ENCODE results near the gene ANXA6. TPM values are rescaled to one million over a fixed set of nuclear protein-coding genes. Genes with fewer than 3 reads are reported as not detected.

ANXA6 gene
- total RNA-seq (2014; rRNA removed; shearing (Covaris generic)), result 26.1 and 35.6 TPM in 2 replicates
- 52.9 and 74.1 TPM in 2 replicates for total RNA-seq (2022)
- Bru-seq, nascent RNA, result percentile 57 among the genes with signal in this experiment
- percentile 57 among the genes with signal in this experiment for BruChase-seq, experiment 1, labeled RNA remaining after a 6-hour chase
- BruChase-seq, experiment 2, labeled RNA remaining after a 2-hour chase, result percentile 54 among the genes with signal in this experiment
- long read RNA-seq, transcript ANXA6-201 (26 exons, 2,593 nt), result major isoform, 5 of 15 reads
- long read RNA-seq, partial matches to known transcripts, result 6 of 15 reads
- long read RNA-seq, other reads (novel, unspliced or antisense), result 3 of 15 reads

DNA sequence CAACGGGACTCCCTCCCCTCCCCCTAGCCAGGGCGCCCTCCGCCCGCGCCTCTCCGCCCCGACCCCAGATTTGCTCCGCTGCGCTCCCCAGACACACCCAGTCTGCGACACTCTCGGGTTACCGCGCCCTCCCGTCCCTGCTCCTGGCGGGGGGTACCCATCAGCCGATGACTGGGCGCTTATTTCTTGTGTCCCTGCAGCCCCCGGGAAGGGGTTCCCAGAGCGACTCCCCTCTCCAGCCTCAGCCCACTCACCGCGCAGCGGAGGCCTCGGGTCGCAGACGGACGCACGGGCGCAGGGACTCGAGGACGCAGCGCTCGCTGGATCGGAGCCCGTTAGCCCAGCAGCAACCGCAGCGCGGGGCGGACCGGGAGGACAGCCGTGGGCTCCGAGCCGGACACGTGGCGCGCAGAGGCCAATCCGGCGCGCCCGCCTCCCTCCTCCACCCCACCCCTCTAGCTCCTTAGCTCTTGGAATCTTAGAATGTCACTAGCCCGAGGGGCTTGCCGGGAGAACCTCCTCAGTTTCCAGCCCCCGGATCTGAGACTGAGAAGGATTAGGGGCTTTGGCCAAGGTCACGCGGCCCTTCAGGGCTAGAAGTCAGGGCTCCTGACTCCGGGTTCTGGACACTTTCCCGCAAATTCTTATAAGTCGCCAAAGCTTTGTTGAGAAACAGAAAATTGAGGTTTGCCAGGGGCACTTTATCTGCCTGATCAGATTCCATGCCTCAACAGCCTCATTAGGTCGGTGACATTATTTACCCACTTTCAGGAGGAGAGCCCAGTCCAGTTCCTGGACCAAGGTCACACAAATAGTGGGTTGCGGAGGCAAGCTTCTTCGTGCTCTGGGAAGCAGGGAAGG is at the start of gene ANXA6:
Gene ANXA6, minus strand, starts transcription at position 354 of the 861 bp plus-strand sequence. CDS start 9,878 bp downstream, outside the sequence.
- Histone ChIP-seq H3K9me2 (ENCODE audit: insufficient read depth, low read length) (no peaks in the 10 kb centered on the region), H3K27ac (ENCODE audit: low read depth, low read length, poor library complexity, severe bottlenecking) (peak within 1 kb of the TSS; percentile 68), H4K20me1 (ENCODE audit: insufficient read depth, low read length) (no peaks in the 10 kb centered on the region), H3K4me3 (ENCODE audit: low read depth, low read length, poor library complexity, severe bottlenecking) (peak within 1 kb of the TSS; percentile 59), H3K9me3 (ENCODE audit: low read length) (no peaks in the 10 kb centered on the region), H3K79me2 (ENCODE audit: insufficient read depth, low read depth, low read length) (no peaks in the 10 kb centered on the region), H2AFZ (ENCODE audit: low read length) (peak within 1 kb of the TSS; percentile 72; the same call in 1 of the 2 replicates), H3K36me3 (ENCODE audit: insufficient read depth, low read length) (no peaks in the 10 kb centered on the region), H3K4me2 (ENCODE audit: low read length) (peak within 1 kb of the TSS; percentile 68), H3K4me1 (ENCODE audit: insufficient read depth, low read length, poor library complexity, severe bottlenecking) (peaks cover 72% of the 10 kb centered on the region)
- POLR2A ChIA-PET, result interaction anchor here (0.6 to 1.0 kb wide), 4 partner anchors 16 to 706 kb away, joined by 3 to 6 read pairs (median 4); no protein-coding TSS in a partner anchor
- TF ChIP-seq EZH2phosphoT487 (IDR thresholded peaks at IDR 0.05; ENCODE audit: borderline replicate concordance, low read depth, low read length), result no peak
- TF ChIP-seq, protein P1, sequence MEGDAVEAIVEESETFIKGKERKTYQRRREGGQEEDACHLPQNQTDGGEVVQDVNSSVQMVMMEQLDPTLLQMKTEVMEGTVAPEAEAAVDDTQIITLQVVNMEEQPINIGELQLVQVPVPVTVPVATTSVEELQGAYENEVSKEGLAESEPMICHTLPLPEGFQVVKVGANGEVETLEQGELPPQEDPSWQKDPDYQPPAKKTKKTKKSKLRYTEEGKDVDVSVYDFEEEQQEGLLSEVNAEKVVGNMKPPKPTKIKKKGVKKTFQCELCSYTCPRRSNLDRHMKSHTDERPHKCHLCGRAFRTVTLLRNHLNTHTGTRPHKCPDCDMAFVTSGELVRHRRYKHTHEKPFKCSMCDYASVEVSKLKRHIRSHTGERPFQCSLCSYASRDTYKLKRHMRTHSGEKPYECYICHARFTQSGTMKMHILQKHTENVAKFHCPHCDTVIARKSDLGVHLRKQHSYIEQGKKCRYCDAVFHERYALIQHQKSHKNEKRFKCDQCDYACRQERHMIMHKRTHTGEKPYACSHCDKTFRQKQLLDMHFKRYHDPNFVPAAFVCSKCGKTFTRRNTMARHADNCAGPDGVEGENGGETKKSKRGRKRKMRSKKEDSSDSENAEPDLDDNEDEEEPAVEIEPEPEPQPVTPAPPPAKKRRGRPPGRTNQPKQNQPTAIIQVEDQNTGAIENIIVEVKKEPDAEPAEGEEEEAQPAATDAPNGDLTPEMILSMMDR (conservative IDR thresholded peaks at IDR 0.05; ENCODE audit: low read length), result no peak
- intact Hi-C loops (cut with micrococcal nuclease; ENCODE audit: unreplicated experiment), result loop anchor here (2.0 to 10.0 kb wide), 2 partner anchors 25 to 663 kb away; no protein-coding TSS in a partner anchor
- no peak for DNase-seq (ENCODE audit: low spot score)
- no TSS peak for BruUV-seq (replicated peaks)
- CTCF ChIA-PET (ENCODE audit: unreplicated experiment), result interaction anchor here (0.6 to 1.4 kb wide), 3 partner anchors 12 to 158 kb away, joined by 3 to 8 read pairs (median 4); no protein-coding TSS in a partner anchor

DNA sequence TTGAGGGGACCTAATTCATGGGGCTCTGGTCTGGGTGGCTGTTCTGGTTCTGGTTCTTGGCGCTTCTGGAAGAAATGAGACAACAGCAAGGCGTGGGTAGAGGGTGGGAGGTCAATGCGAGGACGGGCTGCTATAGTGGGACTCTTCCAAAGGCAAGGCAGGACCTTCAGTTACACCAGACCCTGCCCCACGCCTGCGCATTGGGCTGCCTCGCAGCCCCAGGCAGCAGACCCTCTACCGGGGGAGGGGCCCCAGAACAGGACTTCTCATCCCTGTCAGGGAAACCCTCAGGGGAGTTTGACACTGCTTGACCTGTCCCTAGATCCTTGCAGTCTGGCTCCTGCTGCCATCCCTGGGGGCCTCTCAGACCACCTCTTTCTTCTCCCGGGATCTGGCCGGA is 47.8 kb upstream of the ANXA6 start:
- Histone ChIP-seq H3K4me3 (ENCODE audit: low read depth, low read length, poor library complexity, severe bottlenecking) (no peak overlapping the region), H3K27ac (ENCODE audit: low read depth, low read length, poor library complexity, severe bottlenecking) (peak overlapping the region; percentile 5), H3K4me2 (ENCODE audit: low read length) (no peak overlapping the region), H4K20me1 (ENCODE audit: insufficient read depth, low read length) (no peaks in the 10 kb centered on the region), H3K79me2 (ENCODE audit: insufficient read depth, low read depth, low read length) (peaks cover 26% of the 10 kb centered on the region; the same call in 1 of the 2 replicates), H3K4me1 (ENCODE audit: insufficient read depth, low read length, poor library complexity, severe bottlenecking) (peaks cover 54% of the 10 kb centered on the region), H3K9me3 (ENCODE audit: low read length) (no peaks in the 10 kb centered on the region), H3K36me3 (ENCODE audit: insufficient read depth, low read length) (peaks cover 59% of the 10 kb centered on the region), H3K9me2 (ENCODE audit: insufficient read depth, low read length) (no peaks in the 10 kb centered on the region), H2AFZ (ENCODE audit: low read length) (no peak overlapping the region)
- intact Hi-C loops (cut with micrococcal nuclease; ENCODE audit: unreplicated experiment), result no loop called here
- TF ChIP-seq, protein P1 (conservative IDR thresholded peaks at IDR 0.05; ENCODE audit: low read length), result no peak
- no peak for TF ChIP-seq EZH2phosphoT487 (IDR thresholded peaks at IDR 0.05; ENCODE audit: borderline replicate concordance, low read depth, low read length)
- ChIA-PET CTCF (ENCODE audit: unreplicated experiment) (no interaction called here), POLR2A (interaction anchor here (1.4 kb wide), 1 partner anchor 25 kb away, joined by 5 read pairs; no protein-coding TSS in a partner anchor)
- no TSS peak for BruUV-seq (replicated peaks)
- no peak for DNase-seq (ENCODE audit: low spot score)

All from OCI-LY7 (cell line).